ENCODE results near the gene TNFRSF8.
A peak's percentile ranks its signal among the peaks of the same experiment; 100 is the strongest.

The TNFRSF8 gene

GRCh38 chr1:12125422-12126355, 62.6 kb downstream of the TNFRSF8 start:
- Mint-ChIP-seq H3K4me3 (no peak overlapping the region), H3K4me1 (peaks cover 40% of the 10 kb centered on the region)

DNA sequence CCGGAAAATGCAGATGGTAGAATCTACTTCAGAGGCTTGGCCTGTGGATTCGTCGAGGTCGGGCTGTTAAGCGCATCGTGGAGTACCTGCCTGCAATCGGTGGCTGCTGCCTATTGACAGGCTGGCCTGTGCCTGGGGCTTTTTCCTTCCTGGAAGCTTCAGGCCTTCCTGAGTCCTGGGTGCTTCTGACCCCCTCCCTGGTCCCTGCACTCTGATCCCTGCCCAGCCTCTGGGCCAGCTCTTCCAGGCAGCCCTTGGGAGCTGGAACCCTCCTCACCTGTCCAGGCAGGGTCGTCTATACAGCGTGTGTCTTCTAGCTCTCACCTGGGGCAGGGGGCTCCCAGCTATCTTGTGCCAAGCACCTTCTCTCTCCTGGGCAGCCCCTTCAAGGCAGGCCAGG, 63.7 kb downstream of the TNFRSF8 start:
- no peak overlapping the region for H3K4me3 Mint-ChIP-seq
- H3K9me3 Mint-ChIP-seq = no peaks in the 10 kb centered on the region
- peaks cover 2% of the 10 kb centered on the region for H3K36me3 Mint-ChIP-seq (ENCODE audit: insufficient read depth)
- H3K4me1 Mint-ChIP-seq = peaks cover 29% of the 10 kb centered on the region
- ATAC-seq (replicated peaks; ENCODE audit: extremely low read depth, poor library complexity, severe bottlenecking) = no peak
- no peaks in the 10 kb centered on the region for H3K27me3 Mint-ChIP-seq
- DNase-seq (ENCODE audit: low spot score in 2 of 2) = no peak
- H3K27ac Mint-ChIP-seq (ENCODE audit: low read depth) = no peak overlapping the region

More at GRCh38 chr1:12125422-12126355, 62.6 kb downstream of the TNFRSF8 start:
- H3K27ac Mint-ChIP-seq (ENCODE audit: low read depth) = peak overlapping the region; percentile 49
- ATAC-seq (replicated peaks; ENCODE audit: extremely low read depth, poor library complexity, severe bottlenecking) (no peak), DNase-seq (ENCODE audit: low spot score in 2 of 2) (no peak)
- H3K36me3 Mint-ChIP-seq (ENCODE audit: insufficient read depth) = peaks cover 4% of the 10 kb centered on the region
- H3K9me3 Mint-ChIP-seq = no peaks in the 10 kb centered on the region
- H3K27me3 Mint-ChIP-seq = no peaks in the 10 kb centered on the region

GRCh38 chr1:12127206-12127810, 64.2 kb downstream of the TNFRSF8 start:
- peaks cover 2% of the 10 kb centered on the region for H3K36me3 Mint-ChIP-seq (ENCODE audit: insufficient read depth)
- peaks cover 26% of the 10 kb centered on the region for H3K4me1 Mint-ChIP-seq
- ATAC-seq (replicated peaks; ENCODE audit: extremely low read depth, poor library complexity, severe bottlenecking) = no peak

DNA sequence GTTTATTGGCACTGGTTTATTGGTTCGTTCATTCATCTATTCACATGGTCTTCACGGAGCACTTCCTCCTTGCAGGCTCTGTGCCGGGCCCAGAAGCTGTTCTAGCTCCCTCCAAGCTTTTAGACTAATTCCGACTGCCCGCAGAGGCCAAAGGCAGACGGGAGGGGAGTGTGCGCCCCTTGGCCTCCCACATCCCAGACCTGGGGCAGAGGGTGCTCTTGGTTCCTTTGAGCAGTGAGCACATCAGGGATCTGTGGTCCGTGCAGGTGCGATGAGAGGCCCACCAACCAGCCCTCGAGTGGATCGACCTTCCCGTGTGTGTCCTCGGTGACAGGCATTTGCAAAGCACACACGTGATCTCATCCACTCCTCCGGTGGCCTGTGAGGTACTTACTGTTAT, 65.0 kb downstream of the TNFRSF8 start:
- peaks cover 32% of the 10 kb centered on the region for H3K4me1 Mint-ChIP-seq
- DNase-seq (ENCODE audit: low spot score in 2 of 2) = no peak
- peaks cover 2% of the 10 kb centered on the region for H3K36me3 Mint-ChIP-seq (ENCODE audit: insufficient read depth)
- H3K27ac Mint-ChIP-seq (ENCODE audit: low read depth) = no peak overlapping the region
- H3K27me3 Mint-ChIP-seq = no peaks in the 10 kb centered on the region
- H3K9me3 Mint-ChIP-seq = no peaks in the 10 kb centered on the region
- no peak overlapping the region for H3K4me3 Mint-ChIP-seq
- ATAC-seq (replicated peaks; ENCODE audit: extremely low read depth, poor library complexity, severe bottlenecking) = no peak

More at GRCh38 chr1:12127206-12127810, 64.2 kb downstream of the TNFRSF8 start:
- Mint-ChIP-seq H3K4me3 (no peak overlapping the region), H3K9me3 (no peaks in the 10 kb centered on the region), H3K27me3 (no peaks in the 10 kb centered on the region), H3K27ac (ENCODE audit: low read depth) (no peak overlapping the region)
- no peak for DNase-seq (ENCODE audit: low spot score in 2 of 2)

GRCh38 chr1:12129624-12130023, 66.5 kb downstream of the TNFRSF8 start:
- Mint-ChIP-seq H3K27ac (ENCODE audit: low read depth) (peak overlapping the region; percentile 57), H3K4me3 (no peak overlapping the region), H3K4me1 (peaks cover 41% of the 10 kb centered on the region)

GRCh38 chr1:12130466-12131130, 67.5 kb downstream of the TNFRSF8 start:
- no peaks in the 10 kb centered on the region for H3K36me3 Mint-ChIP-seq (ENCODE audit: insufficient read depth)
- H3K4me1 Mint-ChIP-seq = peaks cover 31% of the 10 kb centered on the region
- H3K9me3 Mint-ChIP-seq = no peaks in the 10 kb centered on the region
- H3K27ac Mint-ChIP-seq (ENCODE audit: low read depth) = no peak overlapping the region
- ATAC-seq (replicated peaks; ENCODE audit: extremely low read depth, poor library complexity, severe bottlenecking) (no peak), DNase-seq (ENCODE audit: low spot score in 2 of 2) (no peak)
- no peak overlapping the region for H3K4me3 Mint-ChIP-seq
- no peaks in the 10 kb centered on the region for H3K27me3 Mint-ChIP-seq

More at GRCh38 chr1:12129624-12130023, 66.5 kb downstream of the TNFRSF8 start:
- Mint-ChIP-seq H3K27me3 (no peaks in the 10 kb centered on the region), H3K36me3 (ENCODE audit: insufficient read depth) (no peaks in the 10 kb centered on the region), H3K9me3 (no peaks in the 10 kb centered on the region)
- DNase-seq (ENCODE audit: low spot score in 2 of 2) = no peak
- no peak for ATAC-seq (replicated peaks; ENCODE audit: extremely low read depth, poor library complexity, severe bottlenecking)

GRCh38 chr1:12132078-12132477, 69.0 kb downstream of the TNFRSF8 start:
- H3K27me3 Mint-ChIP-seq = no peaks in the 10 kb centered on the region
- ATAC-seq (replicated peaks; ENCODE audit: extremely low read depth, poor library complexity, severe bottlenecking) (no peak), DNase-seq (ENCODE audit: low spot score in 2 of 2) (no peak)
- H3K36me3 Mint-ChIP-seq (ENCODE audit: insufficient read depth) = no peaks in the 10 kb centered on the region
- peak overlapping the region; percentile 47 for H3K4me3 Mint-ChIP-seq
- H3K4me1 Mint-ChIP-seq = peaks cover 25% of the 10 kb centered on the region
- peak overlapping the region; percentile 51 for H3K27ac Mint-ChIP-seq (ENCODE audit: low read depth)
- H3K9me3 Mint-ChIP-seq = no peaks in the 10 kb centered on the region

DNA sequence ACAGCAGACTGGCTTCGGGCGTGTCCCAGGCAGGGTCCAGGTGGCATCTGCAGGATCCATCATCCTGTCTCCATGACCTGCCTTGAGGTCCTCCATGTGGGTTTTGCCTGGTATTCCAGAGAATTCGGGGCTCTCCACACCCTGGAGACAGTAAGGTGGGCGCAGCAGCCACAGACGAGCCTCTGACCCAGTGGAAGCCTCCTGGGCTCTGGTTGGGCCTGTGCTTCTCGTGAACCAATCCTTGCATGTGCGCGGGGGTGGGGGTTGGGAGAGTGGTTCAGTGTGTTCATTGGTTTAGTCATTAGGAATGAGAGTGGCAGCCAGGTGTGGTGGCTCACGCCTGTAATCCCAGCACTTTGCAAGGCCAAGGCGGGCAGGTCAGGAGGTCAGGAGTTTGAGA, 71.6 kb downstream of the TNFRSF8 start:
- DNase-seq (ENCODE audit: low spot score in 2 of 2) (no peak), ATAC-seq (replicated peaks; ENCODE audit: extremely low read depth, poor library complexity, severe bottlenecking) (no peak)
- Mint-ChIP-seq H3K4me3 (no peak overlapping the region), H3K36me3 (ENCODE audit: insufficient read depth) (no peaks in the 10 kb centered on the region), H3K4me1 (peaks cover 20% of the 10 kb centered on the region), H3K27me3 (no peaks in the 10 kb centered on the region), H3K9me3 (no peaks in the 10 kb centered on the region), H3K27ac (ENCODE audit: low read depth) (no peak overlapping the region)

GRCh38 chr1:12135612-12136011, 72.5 kb downstream of the TNFRSF8 start:
- peak overlapping the region; percentile 86 for H3K27ac Mint-ChIP-seq (ENCODE audit: low read depth)
- H3K4me1 Mint-ChIP-seq = peaks cover 20% of the 10 kb centered on the region
- H3K9me3 Mint-ChIP-seq = no peaks in the 10 kb centered on the region
- DNase-seq (ENCODE audit: low spot score in 2 of 2) = no peak
- ATAC-seq (replicated peaks; ENCODE audit: extremely low read depth, poor library complexity, severe bottlenecking) = no peak
- no peaks in the 10 kb centered on the region for H3K27me3 Mint-ChIP-seq
- no peaks in the 10 kb centered on the region for H3K36me3 Mint-ChIP-seq (ENCODE audit: insufficient read depth)
- H3K4me3 Mint-ChIP-seq = no peak overlapping the region

DNA sequence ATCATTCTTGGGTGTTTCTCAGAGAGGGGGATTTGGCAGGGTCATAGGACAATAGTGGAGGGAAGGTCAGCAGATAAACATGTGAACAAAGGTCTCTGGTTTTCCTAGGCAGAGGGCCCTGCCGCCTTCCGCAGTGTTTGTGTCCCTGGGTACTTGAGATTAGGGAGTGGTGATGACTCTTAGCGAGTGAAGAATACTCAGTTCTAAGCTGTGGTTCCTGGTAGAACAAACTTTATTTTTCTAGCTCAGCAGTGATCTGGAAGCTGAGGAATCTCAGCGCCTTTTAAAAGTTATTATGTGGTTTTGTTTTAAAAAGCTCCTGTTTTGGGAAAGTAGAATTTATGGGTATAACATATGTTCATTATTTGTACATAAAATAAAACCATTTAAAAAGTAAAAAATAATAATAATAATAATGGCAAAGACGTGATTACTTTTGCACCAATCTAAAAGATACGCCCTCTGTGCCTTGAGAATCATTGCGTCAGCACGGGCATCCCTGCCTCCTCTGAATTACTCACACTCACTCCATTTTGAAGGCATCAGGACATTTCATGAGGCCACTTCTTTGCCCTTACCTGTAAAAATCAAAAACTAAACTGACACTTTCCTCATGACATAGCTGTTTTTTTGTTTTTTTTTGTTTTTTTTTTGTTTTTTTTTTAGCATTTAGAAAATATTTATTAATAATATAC, 74.0 kb downstream of the TNFRSF8 start:
- Mint-ChIP-seq H3K27ac (ENCODE audit: low read depth) (peak overlapping the region; percentile 25), H3K4me1 (peaks cover 20% of the 10 kb centered on the region), H3K36me3 (ENCODE audit: insufficient read depth) (no peaks in the 10 kb centered on the region), H3K27me3 (no peaks in the 10 kb centered on the region), H3K4me3 (no peak overlapping the region), H3K9me3 (no peaks in the 10 kb centered on the region)
- ATAC-seq (replicated peaks; ENCODE audit: extremely low read depth, poor library complexity, severe bottlenecking) = no peak
- DNase-seq (ENCODE audit: low spot score in 2 of 2) = no peak

DNA sequence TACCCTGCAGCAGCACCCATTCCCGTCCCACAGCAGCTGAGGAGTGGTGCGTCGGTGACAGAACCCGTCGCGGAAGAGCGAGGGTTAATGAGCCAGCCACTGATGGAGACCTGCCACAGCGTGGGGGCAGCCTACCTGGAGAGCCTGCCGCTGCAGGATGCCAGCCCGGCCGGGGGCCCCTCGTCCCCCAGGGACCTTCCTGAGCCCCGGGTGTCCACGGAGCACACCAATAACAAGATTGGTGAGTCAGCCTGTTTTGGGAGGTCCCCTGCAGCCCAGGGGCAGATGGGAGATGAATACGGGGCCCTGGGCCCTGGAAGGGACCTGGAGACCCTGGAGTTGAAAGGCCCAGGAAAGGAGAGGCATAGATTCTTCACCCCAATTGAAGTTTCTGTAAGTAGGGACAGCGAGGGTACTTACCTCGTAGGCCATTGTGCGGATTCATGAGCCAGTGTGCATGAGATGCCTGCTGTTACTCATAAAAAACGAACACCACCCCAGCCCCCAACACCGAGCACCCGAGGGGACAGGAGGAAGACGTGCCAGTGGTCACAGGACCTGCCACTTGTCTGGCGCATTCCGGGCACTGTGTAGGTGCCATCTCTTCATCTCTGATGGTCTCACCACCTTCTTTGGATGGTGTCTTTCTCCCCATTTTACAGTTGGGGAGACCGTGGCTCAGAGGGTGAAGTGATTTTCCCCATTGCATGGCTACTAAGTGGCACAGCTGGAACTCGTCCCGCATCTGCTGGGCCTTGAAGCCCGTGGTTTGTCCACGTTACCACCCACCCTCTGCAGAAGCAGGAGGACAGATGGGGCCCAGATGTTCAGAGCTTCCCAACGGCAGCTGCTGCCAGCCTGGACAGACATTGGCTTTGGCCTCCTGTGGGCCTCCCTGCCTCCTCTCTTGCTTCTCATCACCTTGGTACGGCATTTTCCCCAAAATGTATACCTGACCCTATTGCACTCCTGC, 75.4 kb downstream of the TNFRSF8 start:
- H3K9me3 Mint-ChIP-seq = no peaks in the 10 kb centered on the region
- ATAC-seq (replicated peaks; ENCODE audit: extremely low read depth, poor library complexity, severe bottlenecking) (no peak), DNase-seq (ENCODE audit: low spot score in 2 of 2) (no peak)
- no peaks in the 10 kb centered on the region for H3K36me3 Mint-ChIP-seq (ENCODE audit: insufficient read depth)
- H3K4me1 Mint-ChIP-seq = peaks cover 17% of the 10 kb centered on the region
- no peaks in the 10 kb centered on the region for H3K27me3 Mint-ChIP-seq
- H3K4me3 Mint-ChIP-seq = no peak overlapping the region
- no peak overlapping the region for H3K27ac Mint-ChIP-seq (ENCODE audit: low read depth)
